Thoracic aorta (tissue), 2 donors: Measurements from ENCODE around the gene MEGF10. TPM values are rescaled to one million over a fixed set of nuclear protein-coding genes. Genes with fewer than 3 reads are reported as not detected.
A peak's percentile ranks its signal among the peaks of the same experiment; 100 is the strongest.

ENCODE experiments used
- ATAC-seq: fragments of 150-250 bp; one replicate; pipeline ENCODE4 v1.8.0; 2017; ENCODE audit warnings: low read depth; ENCODE audit not compliant: insufficient number of reproducible peaks, low FRiP score
- DNase-seq: peaks from one replicate; pipeline ENCODE4 v3.0.0-alpha.2; 2020; ENCODE audit warnings: low spot score
- H3K27ac ChIP-seq, 2 donors: fragments of 200-600 bp; sonication (generic); 1 replicate in 1 of 2; 2 replicates in 1 of 2; pipeline ENCODE4 v1.5.1; 2016; ENCODE audit warnings: mild to moderate bottlenecking in 2 of 2, moderate library complexity in 2 of 2
- H3K27me3 ChIP-seq: fragments of 200-600 bp; sonication (generic); replicated peaks from 2 replicates; pipeline ENCODE4 v1.6.0; 2016; ENCODE audit warnings: mild to moderate bottlenecking; ENCODE audit not compliant: insufficient read depth
- H3K36me3 ChIP-seq: fragments of 200-600 bp; sonication (generic); one replicate; pipeline ENCODE4 v1.5.1; 2016
- H3K4me1 ChIP-seq, 2 donors: fragments of 200-600 bp; sonication (generic); 1 replicate in 1 of 2; 2 replicates in 1 of 2; pipeline versions ENCODE4 v1.5.1 to v1.6.0; 2016; ENCODE audit warnings: low read depth in 2 of 2, mild to moderate bottlenecking in 1 of 2; ENCODE audit not compliant: control insufficient read depth in 1 of 2
- H3K4me3 ChIP-seq: fragments of 200-600 bp; sonication (generic); 2 replicates; pipeline ENCODE4 v1.5.1; 2016; ENCODE audit warnings: mild to moderate bottlenecking
- H3K9me3 ChIP-seq: fragments of 200-600 bp; sonication (generic); 2 replicates; pipeline ENCODE4 v1.5.1; 2016
- CTCF ChIP-seq: fragments of 200-600 bp; sonication (generic); IDR thresholded peaks from one replicate; pipeline ENCODE4 v1.5.1; 2019; ENCODE audit warnings: antibody characterized with exemption
- total RNA-seq, 2 donors: library from RNA; depleted of rRNA; stranded (reverse); fragments of >200 nt; gene quantifications; one replicate each; pipeline versions ENCODE4 v1.1.0 to v1.2.3, GENCODE V29; 2016

Gene MEGF10
- total RNA-seq, 2 donors from 2014 or later, result under 0.01 to 0.21 TPM

GRCh38 chr5:127400946-127401670, 110.5 kb downstream of the MEGF10 start:
- DNase-seq, result no peak
- ATAC-seq, result no peak
- Histone ChIP-seq H3K27me3 (no peaks in the 10 kb centered on the region), H3K27ac (no peak overlapping the region), H3K4me3 (no peak overlapping the region), H3K36me3 (no peaks in the 10 kb centered on the region), H3K9me3 (no peaks in the 10 kb centered on the region), H3K4me1 (no peaks in the 10 kb centered on the region)
- no peak for TF ChIP-seq CTCF

- Histone ChIP-seq H3K4me3 (no peak overlapping the region), H3K27ac (no peak overlapping the region), H3K27me3 (no peaks in the 10 kb centered on the region), H3K4me1 (no peaks in the 10 kb centered on the region), H3K9me3 (no peaks in the 10 kb centered on the region), H3K36me3 (no peaks in the 10 kb centered on the region)
- ATAC-seq (no peak), DNase-seq (no peak)
- no peak for TF ChIP-seq CTCF
These were observed 111.8 kb downstream of the MEGF10 start for GRCh38 chr5:127402361-127402760.

- no peak for ATAC-seq
- Histone ChIP-seq H3K27ac (no peak overlapping the region), H3K4me1 (no peaks in the 10 kb centered on the region), H3K27me3 (no peaks in the 10 kb centered on the region), H3K36me3 (no peaks in the 10 kb centered on the region), H3K4me3 (no peak overlapping the region), H3K9me3 (no peaks in the 10 kb centered on the region)
- DNase-seq, result no peak
- no peak for TF ChIP-seq CTCF
These were observed 113.6 kb downstream of the MEGF10 start for GRCh38 chr5:127404190-127404589.

- H3K27me3 ChIP-seq, result no peaks in the 10 kb centered on the region
- H3K4me3 ChIP-seq, result no peak overlapping the region
- peaks cover 0 to 6% of the 10 kb centered on the region in 2 donors for H3K4me1 ChIP-seq
- no peak overlapping the region for H3K27ac ChIP-seq
- H3K9me3 ChIP-seq, result no peaks in the 10 kb centered on the region
- DNase-seq, result no peak
- no peak for TF ChIP-seq CTCF
- no peak for ATAC-seq
- H3K36me3 ChIP-seq, result no peaks in the 10 kb centered on the region
These were observed 115.9 kb downstream of the MEGF10 start for GRCh38 chr5:127406326-127407121.

GRCh38 chr5:127409246-127409917, 118.8 kb downstream of the MEGF10 start:
- peak overlapping the region; percentile 18 for H3K4me3 ChIP-seq
- no peak for TF ChIP-seq CTCF
- H3K9me3 ChIP-seq, result no peaks in the 10 kb centered on the region
- peak overlapping the region; percentile 27 to 45 for H3K27ac ChIP-seq
- H3K27me3 ChIP-seq, result no peaks in the 10 kb centered on the region
- peaks cover 0 to 6% of the 10 kb centered on the region in 2 donors for H3K4me1 ChIP-seq
- no peaks in the 10 kb centered on the region for H3K36me3 ChIP-seq
- ATAC-seq (no peak), DNase-seq (no peak)
